Natural killer cell (primary cell): ENCODE results near the gene CEP112. TPM values are rescaled to one million over a fixed set of nuclear protein-coding genes. Genes with fewer than 3 reads are reported as not detected.

Source experiments
- ATAC-seq, 3 donors: fragments of 150-1000 bp in 2 of 3; fragments of 200-7000 bp in 1 of 3; cut with Tn5 transposase; 1 replicate in 1 of 3; 2 replicates in 2 of 3; pipeline ENCODE4 v1.10.0; 2021; ENCODE audit warnings: mild to moderate bottlenecking in 2 of 3, moderate library complexity in 2 of 3
- DNase-seq, 2 donors: peaks; one replicate each; pipeline versions ENCODE4 v3.0.0 to v3.0.0-alpha.2; 2013 to 2021; ENCODE audit warnings: mixed read lengths in 1 of 2
- H3K27ac ChIP-seq: one replicate; pipeline ENCODE4 v1.5.1; 2013; ENCODE audit warnings: mild to moderate bottlenecking, low read length
- H3K27me3 ChIP-seq: one replicate; pipeline ENCODE4 v1.6.1; 2013; ENCODE audit warnings: low read length; ENCODE audit not compliant: control insufficient read depth, insufficient read depth
- H3K36me3 ChIP-seq: one replicate; pipeline ENCODE4 v1.6.1; 2013; ENCODE audit warnings: low read length; ENCODE audit not compliant: control insufficient read depth, insufficient read depth
- H3K4me1 ChIP-seq: one replicate; pipeline ENCODE4 v1.6.1; 2013; ENCODE audit warnings: low read length; ENCODE audit not compliant: control insufficient read depth, insufficient read depth
- H3K4me3 ChIP-seq: one replicate; pipeline ENCODE4 v1.5.1; 2013; ENCODE audit warnings: low read length
- H3K9me3 ChIP-seq: one replicate; pipeline ENCODE4 v1.6.1; 2013; ENCODE audit warnings: low read length; ENCODE audit not compliant: control insufficient read depth, insufficient read depth
- H3K27ac Mint-ChIP-seq, 2 donors: one replicate each; pipeline ENCODE4 v1.8.0; 2022; ENCODE audit warnings: mild to moderate bottlenecking in 2 of 2, mixed read lengths in 2 of 2, moderate library complexity in 1 of 2
- H3K27me3 Mint-ChIP-seq, 2 donors: one replicate each; pipeline ENCODE4 v1.8.0; 2022; ENCODE audit warnings: low read depth in 2 of 2, mixed read lengths in 2 of 2
- H3K36me3 Mint-ChIP-seq: one replicate; pipeline ENCODE4 v1.8.0; 2022; ENCODE audit warnings: mixed read lengths
- H3K4me1 Mint-ChIP-seq, 2 donors: one replicate each; pipeline ENCODE4 v1.8.0; 2022; ENCODE audit warnings: mixed read lengths in 2 of 2
- H3K4me3 Mint-ChIP-seq: one replicate; pipeline ENCODE4 v1.8.0; 2022; ENCODE audit warnings: mild to moderate bottlenecking, moderate library complexity, mixed read lengths
- H3K9me3 Mint-ChIP-seq, 2 donors: one replicate each; pipeline ENCODE4 v1.8.0; 2022; ENCODE audit warnings: mixed read lengths in 2 of 2
- WGBS: methylation state at CpG from one replicate; pipeline ENCODE4 v1.1.7; 2013; ENCODE audit warnings: missing lambda C conversion rate; ENCODE audit not compliant: insufficient coverage; 5-methylcytosine and 5-hydroxymethylcytosine counted together
- intact Hi-C: fragments of 100-400 bp; cut with micrococcal nuclease; formaldehyde crosslinking; loops from one replicate; pipeline ENCODE4 v1.14.2; 2022
- total RNA-seq, 4 donors: library from RNA; stranded (reverse); fragments of 120-200 nt in 1 of 4; gene quantifications; one replicate each; pipeline versions ENCODE4 v1.2.3 to v1.2.4, GENCODE V29; 2013 to 2022
- TF ChIP-seq, protein P1 (sequence below): fragments of 200-600 bp; IDR thresholded peaks from one replicate; pipeline ENCODE4 v1.8.0; 2022; ENCODE audit warnings: antibody characterized with exemption

CEP112 gene
- total RNA-seq, 3 donors from 2014 or later (not counting 1 experiment from before 2014, with no cell fraction given): 0.60 to 1.1 (median 0.85) TPM

DNA sequence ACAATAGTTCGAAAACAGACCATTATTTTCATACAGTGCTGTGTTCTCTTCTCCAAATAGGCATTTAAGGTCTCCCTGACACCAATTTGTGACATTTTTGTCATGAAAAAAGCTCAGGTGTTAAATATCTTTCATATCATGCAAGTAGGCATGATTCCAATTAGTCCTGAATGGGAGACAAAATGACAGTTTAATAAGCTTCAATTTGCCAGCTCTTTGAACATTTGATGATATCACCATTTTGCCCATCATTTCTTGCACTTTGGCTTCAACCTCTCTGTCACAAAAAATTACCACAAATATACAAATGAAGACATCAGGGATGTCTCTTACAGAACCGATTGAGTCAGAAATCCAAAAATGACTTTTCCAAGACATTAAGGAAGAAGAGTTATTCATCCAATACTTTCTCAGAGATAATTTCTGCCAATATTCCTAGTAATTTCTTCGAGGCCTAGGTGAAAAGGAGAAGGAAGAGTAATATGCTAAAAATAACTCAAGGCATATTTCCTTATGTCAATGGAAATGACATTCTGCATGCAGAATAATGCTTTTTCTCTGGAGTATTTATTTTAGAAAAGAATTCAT is 298.1 kb downstream of the CEP112 start:
- Histone ChIP-seq H3K9me3 (no peaks in the 10 kb centered on the region), H3K36me3 (no peaks in the 10 kb centered on the region), H3K27me3 (no peaks in the 10 kb centered on the region), H3K4me1 (no peaks in the 10 kb centered on the region), H3K4me3 (no peak overlapping the region), H3K27ac (no peak overlapping the region)
- H3K9me3 Mint-ChIP-seq: no peaks in the 10 kb centered on the region
- H3K27ac Mint-ChIP-seq: no peak overlapping the region
- TF ChIP-seq, protein P1, sequence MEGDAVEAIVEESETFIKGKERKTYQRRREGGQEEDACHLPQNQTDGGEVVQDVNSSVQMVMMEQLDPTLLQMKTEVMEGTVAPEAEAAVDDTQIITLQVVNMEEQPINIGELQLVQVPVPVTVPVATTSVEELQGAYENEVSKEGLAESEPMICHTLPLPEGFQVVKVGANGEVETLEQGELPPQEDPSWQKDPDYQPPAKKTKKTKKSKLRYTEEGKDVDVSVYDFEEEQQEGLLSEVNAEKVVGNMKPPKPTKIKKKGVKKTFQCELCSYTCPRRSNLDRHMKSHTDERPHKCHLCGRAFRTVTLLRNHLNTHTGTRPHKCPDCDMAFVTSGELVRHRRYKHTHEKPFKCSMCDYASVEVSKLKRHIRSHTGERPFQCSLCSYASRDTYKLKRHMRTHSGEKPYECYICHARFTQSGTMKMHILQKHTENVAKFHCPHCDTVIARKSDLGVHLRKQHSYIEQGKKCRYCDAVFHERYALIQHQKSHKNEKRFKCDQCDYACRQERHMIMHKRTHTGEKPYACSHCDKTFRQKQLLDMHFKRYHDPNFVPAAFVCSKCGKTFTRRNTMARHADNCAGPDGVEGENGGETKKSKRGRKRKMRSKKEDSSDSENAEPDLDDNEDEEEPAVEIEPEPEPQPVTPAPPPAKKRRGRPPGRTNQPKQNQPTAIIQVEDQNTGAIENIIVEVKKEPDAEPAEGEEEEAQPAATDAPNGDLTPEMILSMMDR: no peak
- H3K36me3 Mint-ChIP-seq: no peaks in the 10 kb centered on the region
- peaks cover 8 to 12% of the 10 kb centered on the region in 2 donors for H3K27me3 Mint-ChIP-seq
- intact Hi-C loops: no loop called here
- 50% methylated on average over 1 of the region's 3 CpGs for WGBS
- H3K4me3 Mint-ChIP-seq: no peak overlapping the region
- no peak for ATAC-seq
- H3K4me1 Mint-ChIP-seq: no peaks in the 10 kb centered on the region
- DNase-seq: no peak

GRCh38 chr17:65892912-65893377 is 299.0 kb downstream of the CEP112 start:
- intact Hi-C loops: no loop called here
- H3K4me1 ChIP-seq: no peaks in the 10 kb centered on the region
- no peaks in the 10 kb centered on the region for H3K9me3 ChIP-seq
- no peak overlapping the region for H3K4me3 ChIP-seq
- no peaks in the 10 kb centered on the region for H3K27me3 ChIP-seq
- Mint-ChIP-seq H3K27ac (no peak overlapping the region), H3K4me3 (no peak overlapping the region), H3K36me3 (no peaks in the 10 kb centered on the region), H3K9me3 (no peaks in the 10 kb centered on the region), H3K27me3 (peaks cover 12% of the 10 kb centered on the region in 2 donors), H3K4me1 (no peaks in the 10 kb centered on the region)
- DNase-seq (no peak), ATAC-seq (no peak)
- 86% methylated on average over 5 of the region's 5 CpGs for WGBS
- TF ChIP-seq, protein P1: no peak
- H3K27ac ChIP-seq: no peak overlapping the region
- H3K36me3 ChIP-seq: no peaks in the 10 kb centered on the region

- H3K36me3 Mint-ChIP-seq: no peaks in the 10 kb centered on the region
- no peaks in the 10 kb centered on the region for H3K9me3 Mint-ChIP-seq
- TF ChIP-seq, protein P1: no peak
- H3K36me3 ChIP-seq: no peaks in the 10 kb centered on the region
- no peaks in the 10 kb centered on the region for H3K4me1 Mint-ChIP-seq
- DNase-seq: no peak
- H3K4me3 ChIP-seq: no peak overlapping the region
- H3K27ac Mint-ChIP-seq: no peak overlapping the region
- H3K27me3 Mint-ChIP-seq: peaks cover 12 to 13% of the 10 kb centered on the region in 2 donors
- no peaks in the 10 kb centered on the region for H3K27me3 ChIP-seq
- intact Hi-C loops: no loop called here
- no peak overlapping the region for H3K4me3 Mint-ChIP-seq
- WGBS: 92% methylated on average over 7 of the region's 7 CpGs
- H3K9me3 ChIP-seq: no peaks in the 10 kb centered on the region
- H3K27ac ChIP-seq: no peak overlapping the region
- H3K4me1 ChIP-seq: no peaks in the 10 kb centered on the region
- no peak for ATAC-seq
Observed at GRCh38 chr17:65891231-65891735, 300.6 kb downstream of the CEP112 start.

DNA sequence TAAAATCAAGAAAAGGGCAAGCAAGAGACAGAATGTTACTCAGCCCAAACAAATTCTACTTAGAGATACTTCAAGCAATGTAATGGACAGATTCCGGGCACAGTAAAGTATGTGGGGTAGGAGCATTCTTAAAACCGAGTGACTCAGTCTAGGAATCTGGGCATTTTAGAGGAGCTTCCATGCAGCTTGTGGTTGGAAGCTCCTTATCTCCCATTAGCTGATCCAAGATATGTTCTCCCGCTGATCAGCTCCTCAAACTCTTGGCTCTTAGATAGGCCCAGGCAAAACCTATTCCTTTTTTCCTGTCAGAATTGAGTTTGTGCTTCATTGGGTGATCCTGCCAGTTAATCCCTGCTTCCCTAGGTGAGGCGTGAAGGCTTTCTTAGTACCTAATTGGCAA is 303.3 kb downstream of the CEP112 start:
- Histone ChIP-seq H3K36me3 (no peaks in the 10 kb centered on the region), H3K4me1 (no peaks in the 10 kb centered on the region), H3K4me3 (no peak overlapping the region), H3K27ac (no peak overlapping the region), H3K9me3 (no peaks in the 10 kb centered on the region), H3K27me3 (no peaks in the 10 kb centered on the region)
- TF ChIP-seq, protein P1: no peak
- DNase-seq: no peak
- ATAC-seq: no peak
- H3K9me3 Mint-ChIP-seq: no peaks in the 10 kb centered on the region
- H3K36me3 Mint-ChIP-seq: no peaks in the 10 kb centered on the region
- WGBS: 94% methylated on average over 4 of the region's 4 CpGs
- no peak overlapping the region for H3K27ac Mint-ChIP-seq
- intact Hi-C loops: no loop called here
- no peaks in the 10 kb centered on the region for H3K4me1 Mint-ChIP-seq
- H3K4me3 Mint-ChIP-seq: no peak overlapping the region
- H3K27me3 Mint-ChIP-seq: peaks cover 12 to 13% of the 10 kb centered on the region in 2 donors
